Peyer's patch (tissue), 4 donors: ENCODE measurements around the gene SLC47A1.

Experiments used
- POLR2A ChIP-seq, 2 donors: fragments of 450-650 bp; IDR thresholded peaks; one replicate each; pipeline ENCODE4 v1.5.1; 2017; ENCODE audit warnings: antibody characterized with exemption in 2 of 2, mild to moderate bottlenecking in 2 of 2, moderate library complexity in 2 of 2
- TF ChIP-seq, protein P1 (sequence below), 6 experiments: fragments of 450-650 bp in 4 of 6; fragments of 200-600 bp in 2 of 6; sonication (generic) in 1 of 6; IDR thresholded peaks; one replicate each; pipeline ENCODE4 v1.5.1; 2017 to 2019; ENCODE audit warnings: antibody characterized with exemption in 6 of 6, mild to moderate bottlenecking in 3 of 6, moderate library complexity in 1 of 6

DNA sequence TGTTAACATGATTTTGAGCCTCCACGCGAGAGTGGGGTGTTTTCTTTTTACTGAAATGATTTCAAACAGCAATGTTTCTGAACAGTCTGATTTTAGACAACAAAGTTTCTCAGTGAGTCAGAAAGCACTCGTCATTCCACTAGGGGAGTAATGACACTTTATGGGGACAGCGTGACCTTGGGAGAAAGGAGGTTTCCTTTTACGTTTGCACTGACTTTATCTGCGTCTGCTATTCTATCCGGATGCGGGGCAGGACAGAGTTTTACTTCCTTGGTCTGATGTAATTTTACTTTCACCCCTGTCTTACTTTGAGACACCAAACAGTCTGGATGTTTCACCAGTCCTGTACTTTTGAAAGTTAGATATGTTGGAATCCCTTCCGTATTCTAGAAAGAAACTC is 20.7 kb downstream of the SLC47A1 start:
- TF ChIP-seq, protein P1, sequence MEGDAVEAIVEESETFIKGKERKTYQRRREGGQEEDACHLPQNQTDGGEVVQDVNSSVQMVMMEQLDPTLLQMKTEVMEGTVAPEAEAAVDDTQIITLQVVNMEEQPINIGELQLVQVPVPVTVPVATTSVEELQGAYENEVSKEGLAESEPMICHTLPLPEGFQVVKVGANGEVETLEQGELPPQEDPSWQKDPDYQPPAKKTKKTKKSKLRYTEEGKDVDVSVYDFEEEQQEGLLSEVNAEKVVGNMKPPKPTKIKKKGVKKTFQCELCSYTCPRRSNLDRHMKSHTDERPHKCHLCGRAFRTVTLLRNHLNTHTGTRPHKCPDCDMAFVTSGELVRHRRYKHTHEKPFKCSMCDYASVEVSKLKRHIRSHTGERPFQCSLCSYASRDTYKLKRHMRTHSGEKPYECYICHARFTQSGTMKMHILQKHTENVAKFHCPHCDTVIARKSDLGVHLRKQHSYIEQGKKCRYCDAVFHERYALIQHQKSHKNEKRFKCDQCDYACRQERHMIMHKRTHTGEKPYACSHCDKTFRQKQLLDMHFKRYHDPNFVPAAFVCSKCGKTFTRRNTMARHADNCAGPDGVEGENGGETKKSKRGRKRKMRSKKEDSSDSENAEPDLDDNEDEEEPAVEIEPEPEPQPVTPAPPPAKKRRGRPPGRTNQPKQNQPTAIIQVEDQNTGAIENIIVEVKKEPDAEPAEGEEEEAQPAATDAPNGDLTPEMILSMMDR (IDR thresholded peaks at IDR 0.05), result no peak
- TF ChIP-seq POLR2A (IDR thresholded peaks at IDR 0.05), result no peak
